ENCODE data around the gene HLA-DQA1. TPM values are rescaled to one million over a fixed set of nuclear protein-coding genes. Genes with fewer than 3 reads are reported as not detected.
"Not testable (repeated sequence)": the region's sequence is repeated elsewhere in the genome, so short reads cannot be mapped to it uniquely, and the experiment has no call there.

Gene HLA-DQA1
- not detected in 2 replicates for polyA plus RNA-seq (2011; rRNA removed)
- not detected in 2 replicates for polyA minus RNA-seq (2011; rRNA and poly(A)+ RNA removed)

GRCh38 chr6:32637219-32637880 is at the start of gene HLA-DQA1:
TSS of gene HLA-DQA1 (plus strand) at chr6:32637406. CDS start at chr6:32637459, 53 bp downstream.
- ChIA-PET POLR2A (no interaction called here), CTCF (no interaction called here)
- Histone ChIP-seq H3K9me3 (ENCODE audit: control insufficient read depth, insufficient read depth, low read length) (no peaks in the 10 kb centered on the region), H3K27me3 (ENCODE audit: control insufficient read depth, insufficient read depth, low read length) (no peaks in the 10 kb centered on the region), H3K27ac (ENCODE audit: low read depth, low read length) (no peak within 1 kb of the TSS), H3K4me3 (ENCODE audit: low read depth, low read length) (no peak within 1 kb of the TSS)
- no peak for TF ChIP-seq CTCF (IDR thresholded peaks at IDR 0.05; ENCODE audit: low read depth, low read length)
- no peak for DNase-seq (ENCODE audit: low read depth, low spot score)

GRCh38 chr6:32588156-32588555 is 49.0 kb upstream of the HLA-DQA1 start:
- CTCF ChIA-PET: no interaction called here
- no peak for TF ChIP-seq CTCF (IDR thresholded peaks at IDR 0.05; ENCODE audit: low read depth, low read length)
- POLR2A ChIA-PET: no interaction called here
- Histone ChIP-seq H3K9me3 (ENCODE audit: control insufficient read depth, insufficient read depth, low read length) (no peaks in the 10 kb centered on the region), H3K27me3 (ENCODE audit: control insufficient read depth, insufficient read depth, low read length) (no peaks in the 10 kb centered on the region), H3K4me3 (ENCODE audit: low read depth, low read length) (no peak overlapping the region), H3K27ac (ENCODE audit: low read depth, low read length) (no peak overlapping the region)
- no peak for DNase-seq (ENCODE audit: low read depth, low spot score)

- no peak for DNase-seq (ENCODE audit: low read depth, low spot score)
- CTCF ChIA-PET: no interaction called here
- TF ChIP-seq CTCF (IDR thresholded peaks at IDR 0.05; ENCODE audit: low read depth, low read length): no peak
- Histone ChIP-seq H3K9me3 (ENCODE audit: control insufficient read depth, insufficient read depth, low read length) (no peaks in the 10 kb centered on the region), H3K27me3 (ENCODE audit: control insufficient read depth, insufficient read depth, low read length) (no peaks in the 10 kb centered on the region), H3K27ac (ENCODE audit: low read depth, low read length) (no peak within 1 kb of the TSS), H3K4me3 (ENCODE audit: low read depth, low read length) (no peak within 1 kb of the TSS)
- POLR2A ChIA-PET: no interaction called here
Observed at GRCh38 chr6:32589596-32590449, 47.4 kb upstream of the HLA-DQA1 start, which contains the start of gene HLA-DRB1. TSS of gene HLA-DRB1 (minus strand) at chr6:32589848. CDS start at chr6:32589742, 106 bp downstream.

- H3K9me3 ChIP-seq (ENCODE audit: control insufficient read depth, insufficient read depth, low read length); DNase-seq (ENCODE audit: low read depth, low spot score); H3K27me3 ChIP-seq (ENCODE audit: control insufficient read depth, insufficient read depth, low read length); POLR2A ChIA-PET; H3K4me3 ChIP-seq (ENCODE audit: low read depth, low read length); H3K27ac ChIP-seq (ENCODE audit: low read depth, low read length): not testable (repeated sequence)
- CTCF ChIA-PET: interaction anchor here (0.6 kb wide), 1 partner anchor 203 kb away, joined by 3 read pairs; no protein-coding TSS in a partner anchor
Observed at GRCh38 chr6:32590713-32591112, 46.5 kb upstream of the HLA-DQA1 start.

- no peak for DNase-seq (ENCODE audit: low read depth, low spot score)
- no peaks in the 10 kb centered on the region; the same call in 1 of the 2 replicates for H3K9me3 ChIP-seq (ENCODE audit: control insufficient read depth, insufficient read depth, low read length)
- no peaks in the 10 kb centered on the region for H3K27me3 ChIP-seq (ENCODE audit: control insufficient read depth, insufficient read depth, low read length)
- CTCF ChIA-PET: no interaction called here
- H3K27ac ChIP-seq (ENCODE audit: low read depth, low read length): no peak overlapping the region
- POLR2A ChIA-PET: no interaction called here
- H3K4me3 ChIP-seq (ENCODE audit: low read depth, low read length): no peak overlapping the region
- TF ChIP-seq CTCF (IDR thresholded peaks at IDR 0.05; ENCODE audit: low read depth, low read length): no peak
Observed at GRCh38 chr6:32597024-32597423, 40.2 kb upstream of the HLA-DQA1 start.
